Heart left ventricle (tissue), 16 donors: ENCODE measurements around the gene CHML. TPM values are rescaled to one million over a fixed set of nuclear protein-coding genes. Genes with fewer than 3 reads are reported as not detected.

ENCODE experiments used
- ATAC-seq, 4 donors: fragments of 200-7000 bp; cut with Tn5 transposase; one replicate each; pipeline ENCODE4 v1.9.1; 2020 to 2022; ENCODE audit warnings: moderate library complexity in 4 of 4, mild to moderate bottlenecking in 3 of 4, moderate number of reproducible peaks in 1 of 4
- DNase-seq, 5 donors: peaks; one replicate each; pipeline ENCODE4 v3.0.0-alpha.2; 2020
- H3K27ac ChIP-seq, 12 donors: fragments of 200-600 bp; sonication (generic) in 4 of 12; one replicate each; pipeline versions ENCODE4 v1.5.0 to v1.8.0; 2016 to 2022; ENCODE audit warnings: mild to moderate bottlenecking in 2 of 12
- H3K27me3 ChIP-seq, 9 donors: fragments of 200-600 bp; sonication (generic) in 2 of 9; one replicate each; pipeline versions ENCODE4 v1.5.1 to v1.8.0; 2016 to 2022; ENCODE audit warnings: mild to moderate bottlenecking in 3 of 9
- H3K36me3 ChIP-seq, 9 donors: fragments of 200-600 bp; sonication (generic) in 2 of 9; one replicate each; pipeline versions ENCODE4 v1.5.0 to v1.8.0; 2018 to 2022; ENCODE audit warnings: mild to moderate bottlenecking in 2 of 9
- H3K4me1 ChIP-seq, 12 donors: fragments of 200-600 bp; sonication (generic) in 4 of 12; one replicate each; pipeline versions ENCODE4 v1.5.0 to v1.8.0; 2016 to 2022; ENCODE audit warnings: mild to moderate bottlenecking in 3 of 12
- H3K4me3 ChIP-seq, 12 donors: fragments of 200-600 bp; sonication (generic) in 4 of 12; one replicate each; pipeline versions ENCODE4 v1.5.0 to v1.8.0; 2017 to 2022; ENCODE audit warnings: mild to moderate bottlenecking in 9 of 12, moderate library complexity in 4 of 12
- H3K9me3 ChIP-seq, 12 donors: fragments of 200-600 bp; sonication (generic) in 4 of 12; one replicate each; pipeline versions ENCODE4 v1.5.0 to v1.8.0; 2016 to 2022; ENCODE audit warnings: mild to moderate bottlenecking in 1 of 12
- POLR2A ChIP-seq, 2 donors: fragments of 450-650 bp; IDR thresholded peaks; one replicate each; pipeline ENCODE4 v1.6.1; 2017; ENCODE audit warnings: antibody characterized with exemption in 2 of 2, mild to moderate bottlenecking in 2 of 2, moderate library complexity in 2 of 2
- WGBS, 4 donors: extraction: QIAGEN DNeasy Blood & Tissue Kit in 2 of 4; methylation state at CpG; one replicate each; pipeline versions ENCODE4 v1.1.5 to v1.1.7; 2013 to 2018; 5-methylcytosine and 5-hydroxymethylcytosine counted together
- intact Hi-C, 10 donors: fragments of 100-400 bp; cut with DNase I; formaldehyde crosslinking; loops; one replicate each; pipeline versions ENCODE4 v1.11.1 to v1.14.2; 2022
- polyA plus RNA-seq, 2 donors: library from polyadenylated mRNA; stranded (reverse); fragments of 200-250 nt; gene quantifications; one replicate each; pipeline ENCODE4 v1.2.3, GENCODE V29; 2013
- total RNA-seq, 9 donors: library from RNA; depleted of rRNA in 2 of 9; stranded (reverse); fragments of >200 nt in 2 of 9; fragmentation: NEBNext Ultra II Directional in 3 of 9; extraction: Animal tissue kit (Norgen Biotek cat#: 25700) in 3 of 9; gene quantifications; one replicate each; pipeline versions ENCODE4 v1.1.0 to v1.2.4, GENCODE V29; 2016 to 2023
- TF ChIP-seq, protein P1 (sequence below), 12 donors: fragments of 200-600 bp; sonication (generic) in 4 of 12; IDR thresholded peaks; one replicate each; pipeline versions ENCODE4 v1.5.0 to v1.8.0; 2018 to 2022; ENCODE audit warnings: antibody characterized with exemption in 12 of 12, mild to moderate bottlenecking in 5 of 12
- donor health status: ischemic (EF 13 %, LVEDD 7.1; RV severe dilation, severe dysfunction).
- donor health status: healthy with polysubstance abuse.
- donor health status: DM: no; HTN: yes; CAD: no.
- donor health status: DM: no; HTN: no; CAD: no.
- donor health status: ischemic (EF 25% LVEDD 6.9; RV normal size, moderate dysfunction).
- donor health status: ischemic (EF 25% LVEDD 5.7; RV mildly dilated, moderate dysfunction).
- donor health status: healthy.
- donor health status: DM: yes; HTN: yes; CAD: no.
- donor health status: ischemic (EF 35%, LVEDD 5.7; RV mildly dilated, moderate dysfunction).
- donor health status: nonischemic (EF 11% LVEDD 7.7; RV severe dilation, severe dysfunction).
- donor health status: DM: yes; HTN: yes; CAD: no.
- donor health status: PGD.
- donor health status: ischemic (EF 29% LVEDD 5.4; RV normal size, mild dysfunction).
- donor health status: nonischemic (EF 23%, LVEDD 6.1; RV moderate dilation, normal function).

CHML gene
- total and polyA plus RNA-seq, 11 donors, result 1.1 to 9.8 (median 6.6) TPM

DNA sequence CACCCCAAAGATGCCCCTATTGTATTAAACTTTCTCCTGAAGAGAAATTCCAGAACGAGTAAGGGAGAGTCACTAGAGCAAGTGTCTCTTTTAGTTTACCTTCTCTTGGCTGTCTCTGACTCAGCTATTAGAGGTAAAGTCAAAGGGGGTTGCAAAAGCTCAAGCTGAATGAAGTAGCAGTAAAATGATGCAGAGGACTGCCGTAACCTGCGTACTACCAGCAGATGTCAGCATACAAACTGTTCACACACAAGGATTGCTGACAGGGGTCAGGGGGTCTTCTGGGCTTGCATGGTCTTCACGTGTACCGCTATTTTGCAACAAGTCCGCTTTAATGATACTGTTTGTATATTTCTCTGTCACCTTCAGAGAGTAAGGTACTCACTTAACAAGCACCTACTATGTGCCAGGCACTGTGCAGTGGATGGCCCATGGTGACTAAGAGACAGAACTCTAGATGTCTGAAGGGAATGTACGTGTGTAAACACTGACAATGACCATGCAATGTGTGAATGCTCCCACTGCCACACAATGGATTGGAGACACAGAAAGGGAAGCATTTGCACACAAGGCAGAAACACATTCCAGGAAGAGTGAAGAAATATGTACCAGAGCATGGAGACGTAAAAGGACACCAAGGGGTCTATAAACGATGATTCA lies 34.9 kb downstream of the CHML start:
- intact Hi-C loops, result loop anchor here in 1 of 10 donors (10.0 kb wide), 1 partner anchor 390 kb away; the partner anchor contains the start of gene MAP1LC3C
- 77 to 88% (median 81%) methylated on average over 9 of the region's 9 CpGs for WGBS, 4 donors

DNA sequence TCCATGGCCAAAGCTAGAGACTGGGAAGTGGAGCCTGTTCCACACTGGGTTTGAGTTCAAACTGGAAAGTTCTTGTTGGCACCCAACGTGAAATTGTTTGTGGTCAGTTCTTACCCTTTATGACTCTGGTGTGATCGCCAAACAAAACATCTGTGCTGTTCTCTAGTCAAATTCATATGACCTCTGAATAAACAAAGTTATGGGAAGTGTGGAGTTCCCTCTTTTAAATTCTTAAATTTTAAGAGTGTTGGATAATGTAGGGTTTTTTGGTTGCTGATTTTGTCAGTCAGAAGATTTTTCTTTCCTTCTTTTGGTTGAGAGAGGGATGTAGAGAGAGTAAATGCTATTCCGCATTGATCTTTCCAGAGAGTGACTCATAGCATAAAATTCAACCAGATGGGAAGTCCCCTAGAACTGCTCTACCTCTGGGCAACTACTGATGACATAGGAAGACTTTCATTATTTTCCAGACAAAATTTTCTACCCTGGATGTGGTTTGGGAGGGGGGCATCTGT lies 36.4 kb downstream of the CHML start:
- Histone ChIP-seq H3K4me1 (peaks cover 0 to 27% (median 0%) of the 10 kb centered on the region in 12 donors), H3K9me3 (no peaks in the 10 kb centered on the region), H3K27me3 (no peaks in the 10 kb centered on the region), H3K36me3 (no peaks in the 10 kb centered on the region), H3K27ac (peak overlapping the region in 2 of 12 donors; percentile 1 to 82), H3K4me3 (no peak overlapping the region)
- TF ChIP-seq, protein P1, sequence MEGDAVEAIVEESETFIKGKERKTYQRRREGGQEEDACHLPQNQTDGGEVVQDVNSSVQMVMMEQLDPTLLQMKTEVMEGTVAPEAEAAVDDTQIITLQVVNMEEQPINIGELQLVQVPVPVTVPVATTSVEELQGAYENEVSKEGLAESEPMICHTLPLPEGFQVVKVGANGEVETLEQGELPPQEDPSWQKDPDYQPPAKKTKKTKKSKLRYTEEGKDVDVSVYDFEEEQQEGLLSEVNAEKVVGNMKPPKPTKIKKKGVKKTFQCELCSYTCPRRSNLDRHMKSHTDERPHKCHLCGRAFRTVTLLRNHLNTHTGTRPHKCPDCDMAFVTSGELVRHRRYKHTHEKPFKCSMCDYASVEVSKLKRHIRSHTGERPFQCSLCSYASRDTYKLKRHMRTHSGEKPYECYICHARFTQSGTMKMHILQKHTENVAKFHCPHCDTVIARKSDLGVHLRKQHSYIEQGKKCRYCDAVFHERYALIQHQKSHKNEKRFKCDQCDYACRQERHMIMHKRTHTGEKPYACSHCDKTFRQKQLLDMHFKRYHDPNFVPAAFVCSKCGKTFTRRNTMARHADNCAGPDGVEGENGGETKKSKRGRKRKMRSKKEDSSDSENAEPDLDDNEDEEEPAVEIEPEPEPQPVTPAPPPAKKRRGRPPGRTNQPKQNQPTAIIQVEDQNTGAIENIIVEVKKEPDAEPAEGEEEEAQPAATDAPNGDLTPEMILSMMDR (IDR thresholded peaks at IDR 0.05), result no peak
- TF ChIP-seq POLR2A (IDR thresholded peaks at IDR 0.05), result no peak
- intact Hi-C loops, result loop anchor here in 1 of 10 donors (10.0 kb wide), 1 partner anchor 391 kb away; the partner anchor contains the start of gene MAP1LC3C
- 81 to 85% (median 83%) methylated on average over 3 of the region's 3 CpGs for WGBS, 4 donors
- DNase-seq, result no peak
- ATAC-seq, result peak in 1 of 4 donors; percentile 53

More for the DNA sequence above, 34.9 kb downstream of the CHML start:
- ATAC-seq (no peak), DNase-seq (no peak)
- TF ChIP-seq, protein P1 (IDR thresholded peaks at IDR 0.05), result no peak
- no peak for TF ChIP-seq POLR2A (IDR thresholded peaks at IDR 0.05)
- Histone ChIP-seq H3K9me3 (no peaks in the 10 kb centered on the region), H3K36me3 (no peaks in the 10 kb centered on the region), H3K27me3 (no peaks in the 10 kb centered on the region), H3K4me3 (no peak overlapping the region), H3K27ac (no peak overlapping the region), H3K4me1 (peaks cover 0 to 27% (median 0%) of the 10 kb centered on the region in 12 donors)

DNA sequence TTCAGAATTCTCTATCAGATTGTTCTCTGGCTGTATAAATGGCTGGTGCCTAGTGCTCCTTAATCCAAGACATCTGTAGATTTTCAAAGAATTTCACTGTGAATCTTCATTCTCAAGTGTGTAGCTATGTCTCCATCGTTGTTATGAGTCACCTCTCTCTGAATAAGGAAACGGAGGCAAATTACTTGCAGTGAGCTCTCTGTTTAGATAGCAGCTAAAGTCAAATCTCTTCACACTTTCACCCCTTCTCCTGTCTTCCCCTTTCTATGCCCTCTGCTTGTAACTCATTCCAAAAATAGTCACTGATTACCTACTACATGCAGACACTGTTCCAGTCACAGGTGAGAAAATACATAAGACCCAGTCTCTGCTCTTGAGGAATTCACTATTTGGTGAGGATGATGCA lies 39.7 kb downstream of the CHML start:
- 31 to 45% (median 39%) methylated on average over 2 of the region's 2 CpGs for WGBS, 4 donors
- no peaks in the 10 kb centered on the region for H3K36me3 ChIP-seq
- H3K4me3 ChIP-seq, result no peak overlapping the region
- H3K4me1 ChIP-seq, result peaks cover 0 to 24% (median 0%) of the 10 kb centered on the region in 12 donors
- no peak for ATAC-seq
- DNase-seq, result no peak
- H3K9me3 ChIP-seq, result no peaks in the 10 kb centered on the region
- intact Hi-C loops, result loop anchor here in 1 of 10 donors (10.0 kb wide), 1 partner anchor 394 kb away; the partner anchor contains the start of gene MAP1LC3C
- no peak for TF ChIP-seq POLR2A (IDR thresholded peaks at IDR 0.05)
- TF ChIP-seq, protein P1 (IDR thresholded peaks at IDR 0.05), result no peak
- H3K27ac ChIP-seq, result no peak overlapping the region
- H3K27me3 ChIP-seq, result no peaks in the 10 kb centered on the region

DNA sequence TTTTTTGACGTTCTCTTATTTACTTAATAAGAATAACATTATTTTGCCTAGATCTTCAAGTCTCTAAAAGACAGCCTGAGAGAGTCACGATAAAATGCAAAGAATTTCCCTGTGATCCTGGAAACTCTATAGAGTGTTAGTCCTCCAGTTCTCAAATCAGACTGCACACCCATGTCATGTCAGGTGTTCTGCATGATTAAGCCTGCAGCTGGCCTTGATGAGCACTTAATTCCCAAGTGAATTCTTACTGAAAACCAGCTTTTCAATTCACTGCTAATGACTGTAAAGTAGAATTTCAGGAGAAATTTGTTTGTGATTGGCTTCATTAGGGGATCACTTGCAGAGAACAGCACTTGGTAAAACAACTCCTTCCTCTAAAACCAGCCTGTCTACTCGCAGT lies 41.9 kb downstream of the CHML start:
- H3K27me3 ChIP-seq, result no peaks in the 10 kb centered on the region
- no peaks in the 10 kb centered on the region for H3K9me3 ChIP-seq
- no peak overlapping the region for H3K27ac ChIP-seq
- WGBS, 4 donors, result 88 to 95% (median 90%) methylated on average over 3 of the region's 3 CpGs
- ATAC-seq (no peak), DNase-seq (no peak)
- TF ChIP-seq, protein P1 (IDR thresholded peaks at IDR 0.05), result no peak
- no peak for TF ChIP-seq POLR2A (IDR thresholded peaks at IDR 0.05)
- no peak overlapping the region for H3K4me3 ChIP-seq
- H3K36me3 ChIP-seq, result peaks cover 0 to 4% (median 0%) of the 10 kb centered on the region in 9 donors
- intact Hi-C loops, result no loop called here
- peaks cover 0 to 3% (median 0%) of the 10 kb centered on the region in 12 donors for H3K4me1 ChIP-seq
